Adrenal gland (tissue), 12 donors: ENCODE results near the gene MAP1LC3A. TPM values are rescaled to one million over a fixed set of nuclear protein-coding genes. Genes with fewer than 3 reads are reported as not detected.

ENCODE experiments used
- DNase-seq, 7 donors: peaks; one replicate each; pipeline ENCODE4 v3.0.0-alpha.2; 2019 to 2020
- H3K27ac ChIP-seq, 5 donors: fragments of 200-600 bp; sonication (generic) in 4 of 5; 1 replicate in 3 of 5; 2 replicates in 2 of 5; pipeline versions ENCODE4 v1.5.1 to v1.8.0; 2016 to 2020; ENCODE audit warnings: mild to moderate bottlenecking in 1 of 5
- H3K27me3 ChIP-seq: fragments of 200-600 bp; 2 replicates; pipeline ENCODE4 v1.8.0; 2021
- H3K36me3 ChIP-seq, 2 donors: fragments of 200-600 bp; replicated peaks in 1 of 2; 1 replicate in 1 of 2; 2 replicates in 1 of 2; pipeline versions ENCODE4 v1.5.1 to v1.8.0; 2018 to 2022
- H3K4me1 ChIP-seq, 2 donors: fragments of 200-600 bp; replicated peaks in 1 of 2; 1 replicate in 1 of 2; 2 replicates in 1 of 2; pipeline versions ENCODE4 v1.5.1 to v1.8.0; 2018 to 2021
- H3K4me3 ChIP-seq, 4 donors: fragments of 200-600 bp; sonication (generic) in 3 of 4; one replicate each; pipeline ENCODE4 v1.5.1; 2016 to 2018
- H3K9me3 ChIP-seq, 3 donors: fragments of 200-600 bp; sonication (generic) in 1 of 3; replicated peaks in 1 of 3; 1 replicate in 2 of 3; 2 replicates in 1 of 3; pipeline versions ENCODE4 v1.5.1 to v1.8.0; 2016 to 2021
- CTCF ChIP-seq, 6 experiments: fragments of 450-650 bp in 4 of 6; fragments of 200-600 bp in 2 of 6; sonication (generic) in 1 of 6; IDR thresholded peaks; 1 replicate in 5 of 6; 2 replicates in 1 of 6; pipeline versions ENCODE4 v1.5.1 to v1.8.0; 2016 to 2021; ENCODE audit warnings: antibody characterized with exemption in 6 of 6, mild to moderate bottlenecking in 2 of 6, moderate library complexity in 1 of 6
- POLR2A ChIP-seq, 2 donors: fragments of 450-650 bp; IDR thresholded peaks; one replicate each; pipeline ENCODE4 v1.6.1; 2017; ENCODE audit warnings: antibody characterized with exemption in 2 of 2, mild to moderate bottlenecking in 2 of 2, moderate library complexity in 1 of 2
- WGBS, 4 donors: extraction: QIAGEN DNeasy Blood & Tissue Kit in 2 of 4; methylation state at CpG; one replicate each; pipeline versions ENCODE4 v1.1.5 to v1.1.7; 2013 to 2017; 5-methylcytosine and 5-hydroxymethylcytosine counted together
- intact Hi-C, 2 donors: fragments of 100-400 bp; cut with DNase I; formaldehyde crosslinking; loops; one replicate each; pipeline versions ENCODE4 v1.14.1 to v1.15.0; 2022 to 2023
- polyA plus RNA-seq, 3 donors: library from polyadenylated mRNA; stranded (reverse); fragments of 200-250 nt in 2 of 3; fragments of 350-450 nt in 1 of 3; fragmentation: Illumina TruSeq in 1 of 3; extraction: RNeasy Lipid Tissue Mini Kit (QIAGEN cat#74804) in 1 of 3; gene quantifications; one replicate each; pipeline ENCODE4 v1.2.3, GENCODE V29; 2013 to 2014
- small RNA-seq, 2 donors: library from RNA; depleted of rRNA; stranded (forward); fragments of <200 nt; gene quantifications; one replicate each; pipeline ENCODE3, GENCODE V24; 2016
- total RNA-seq, 9 donors: library from RNA; depleted of rRNA in 4 of 9; stranded (reverse); fragments of >200 nt in 4 of 9; fragments of 120-200 nt in 1 of 9; fragmentation: NEBNext Ultra II Directional in 1 of 9; extraction: Animal tissue kit (Norgen Biotek cat#: 25700) in 1 of 9; gene quantifications; one replicate each; pipeline versions ENCODE4 v1.1.0 to v1.2.4, GENCODE V29; 2013 to 2023
- donor health status: healthy with polysubstance abuse.
- donor health status: Bipolar disorder and iron deficiency.
- donor health status: DM: yes; HTN: yes; CAD: no.
- donor health status: DM: no; HTN: no; CAD: no.
- donor health status: DM: no; HTN: no; CAD: no.
- donor health status: DM: yes; HTN: yes; CAD: no.

MAP1LC3A gene
- total and polyA plus RNA-seq, 12 donors = 5.6 to 139 (median 40.9) TPM

- H3K4me3 ChIP-seq = peak overlapping the region in 1 of 4 donors; percentile 5
- peak in 1 of 7 donors; percentile 20 for DNase-seq
- peak overlapping the region in 3 of 5 donors; percentile 24 to 39 (median 29) for H3K27ac ChIP-seq
- H3K27me3 ChIP-seq = no peaks in the 10 kb centered on the region
- intact Hi-C loops = no loop called here
- H3K4me1 ChIP-seq = peaks cover 8 to 23% of the 10 kb centered on the region in 2 donors
- no peaks in the 10 kb centered on the region for H3K9me3 ChIP-seq
- TF ChIP-seq CTCF (IDR thresholded peaks at IDR 0.05) (no peak), POLR2A (IDR thresholded peaks at IDR 0.05) (no peak)
- no peaks in the 10 kb centered on the region for H3K36me3 ChIP-seq
- 38 to 47% (median 46%) methylated on average over 9 of the region's 9 CpGs for WGBS, 4 donors
Observed at GRCh38 chr20:34600892-34601653, 42.6 kb downstream of the MAP1LC3A start.

DNA sequence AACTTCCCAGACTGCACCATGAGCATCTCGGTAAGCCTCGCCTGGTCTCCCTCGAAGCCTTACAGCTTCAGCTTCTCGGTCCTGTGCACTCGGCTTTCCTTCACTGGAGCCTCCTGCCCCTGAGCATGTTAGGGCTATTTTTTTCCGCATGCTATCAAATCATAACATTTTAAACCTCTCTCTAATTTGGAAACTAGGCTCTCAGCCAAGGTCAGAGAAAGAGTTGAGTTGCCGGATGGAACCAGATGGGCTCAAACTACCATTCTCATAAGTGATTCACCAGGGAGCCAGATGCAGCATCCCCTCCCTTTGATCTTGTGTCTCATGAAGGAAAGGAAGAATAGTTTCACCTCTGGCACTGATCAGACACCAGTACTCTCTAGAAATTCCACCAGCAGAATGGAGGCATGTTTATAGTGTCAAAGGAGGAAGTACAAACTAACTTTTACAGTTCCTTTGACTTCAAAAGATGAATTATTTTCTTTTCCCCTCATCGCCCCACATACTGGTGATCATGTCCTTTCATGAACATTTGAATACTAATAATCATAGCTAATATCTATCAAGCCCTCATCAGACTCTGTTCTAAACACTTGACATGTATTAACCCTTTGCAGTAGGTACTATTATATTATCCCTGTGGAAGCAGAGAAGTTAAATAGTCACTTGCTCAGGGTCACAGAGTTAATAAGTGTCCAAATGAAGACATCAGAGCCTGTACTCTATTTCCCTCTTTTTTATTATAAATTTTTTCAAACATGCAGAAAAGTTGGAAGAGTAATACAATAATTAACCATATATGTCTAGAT lies 46.7 kb downstream of the MAP1LC3A start:
- Histone ChIP-seq H3K9me3 (no peaks in the 10 kb centered on the region), H3K4me1 (peaks cover 8 to 23% of the 10 kb centered on the region in 2 donors), H3K4me3 (no peak overlapping the region), H3K27me3 (no peaks in the 10 kb centered on the region), H3K27ac (peak overlapping the region in 4 of 5 donors; percentile 24 to 80 (median 66)), H3K36me3 (no peaks in the 10 kb centered on the region)
- DNase-seq = peak; percentile 31 to 83 (median 59)
- intact Hi-C loops = no loop called here
- TF ChIP-seq CTCF (IDR thresholded peaks at IDR 0.05) (no peak), POLR2A (IDR thresholded peaks at IDR 0.05) (no peak)
- 32 to 58% (median 41%) methylated on average over 8 of the region's 8 CpGs for WGBS, 4 donors

DNA sequence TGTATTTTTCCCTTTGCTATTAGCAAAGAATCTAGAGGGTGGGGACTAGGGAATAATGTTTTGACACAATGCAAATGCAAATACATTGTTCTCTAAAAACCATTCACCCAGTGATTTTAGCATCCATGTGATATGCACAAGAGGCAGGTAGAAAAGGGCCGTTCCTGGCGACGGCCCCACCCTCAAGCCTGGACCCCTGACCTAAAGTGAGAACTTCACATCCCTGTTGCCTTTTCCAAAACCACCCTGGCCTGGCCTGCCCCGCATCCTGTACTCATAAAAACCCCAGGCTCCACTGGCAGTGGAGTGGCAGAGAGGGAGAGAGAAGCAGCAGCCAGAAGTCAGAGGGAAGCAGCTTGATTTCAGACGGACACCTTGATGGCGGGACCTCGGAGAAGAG lies 48.5 kb downstream of the MAP1LC3A start:
- Histone ChIP-seq H3K27me3 (no peaks in the 10 kb centered on the region), H3K36me3 (no peaks in the 10 kb centered on the region), H3K27ac (no peak overlapping the region), H3K4me1 (peaks cover 8 to 15% of the 10 kb centered on the region in 2 donors), H3K4me3 (no peak overlapping the region), H3K9me3 (no peaks in the 10 kb centered on the region)
- WGBS, 4 donors = 97 to 100% (median 97%) methylated on average over 7 of the region's 7 CpGs
- TF ChIP-seq CTCF (IDR thresholded peaks at IDR 0.05) (no peak), POLR2A (IDR thresholded peaks at IDR 0.05) (no peak)
- intact Hi-C loops = no loop called here
- DNase-seq = no peak

Small RNA genes lying within 50 kb of the gene (small RNA-seq; reads per million reads assigned to genes)
- 0 reads per million in 2 donors for gene RF00019

Other genes starting within 250 kb of the MAP1LC3A start
- 10 to 100 TPM; 32.3 to 67.6 (median 54.9) TPM for gene ITCH, start 195.4 kb upstream of the MAP1LC3A start, total RNA-seq
- gene ITCH, start 195.4 kb upstream of the MAP1LC3A start, polyA plus RNA-seq = 10 to 100 TPM in 1 of 3 donors, 1 to 10 TPM in 2; 5.8 to 46.3 (median 7.5) TPM
- gene DYNLRB1, start 42.3 kb upstream of the MAP1LC3A start, total RNA-seq = 100 to 1,000 TPM; 145 to 404 (median 186) TPM
- gene DYNLRB1, start 42.3 kb upstream of the MAP1LC3A start, polyA plus RNA-seq = 100 to 1,000 TPM; 433 to 586 (median 473) TPM
- 10 to 100 TPM; 19.6 to 33.7 (median 22.8) TPM for gene PIGU, start 118.4 kb downstream of the MAP1LC3A start, total RNA-seq
- 10 to 100 TPM; 16.8 to 64.1 (median 25.7) TPM for gene PIGU, start 118.4 kb downstream of the MAP1LC3A start, polyA plus RNA-seq
- 10 to 100 TPM in 8 of 9 donors, 1 to 10 TPM in 1; 9.4 to 74.5 (median 18.7) TPM for gene TP53INP2, start 145.6 kb downstream of the MAP1LC3A start, total RNA-seq
- gene TP53INP2, start 145.6 kb downstream of the MAP1LC3A start, polyA plus RNA-seq = 10 to 100 TPM; 15.4 to 58.2 (median 18.6) TPM